ENCODE results near the gene GDPD5.

Gene GDPD5

DNA sequence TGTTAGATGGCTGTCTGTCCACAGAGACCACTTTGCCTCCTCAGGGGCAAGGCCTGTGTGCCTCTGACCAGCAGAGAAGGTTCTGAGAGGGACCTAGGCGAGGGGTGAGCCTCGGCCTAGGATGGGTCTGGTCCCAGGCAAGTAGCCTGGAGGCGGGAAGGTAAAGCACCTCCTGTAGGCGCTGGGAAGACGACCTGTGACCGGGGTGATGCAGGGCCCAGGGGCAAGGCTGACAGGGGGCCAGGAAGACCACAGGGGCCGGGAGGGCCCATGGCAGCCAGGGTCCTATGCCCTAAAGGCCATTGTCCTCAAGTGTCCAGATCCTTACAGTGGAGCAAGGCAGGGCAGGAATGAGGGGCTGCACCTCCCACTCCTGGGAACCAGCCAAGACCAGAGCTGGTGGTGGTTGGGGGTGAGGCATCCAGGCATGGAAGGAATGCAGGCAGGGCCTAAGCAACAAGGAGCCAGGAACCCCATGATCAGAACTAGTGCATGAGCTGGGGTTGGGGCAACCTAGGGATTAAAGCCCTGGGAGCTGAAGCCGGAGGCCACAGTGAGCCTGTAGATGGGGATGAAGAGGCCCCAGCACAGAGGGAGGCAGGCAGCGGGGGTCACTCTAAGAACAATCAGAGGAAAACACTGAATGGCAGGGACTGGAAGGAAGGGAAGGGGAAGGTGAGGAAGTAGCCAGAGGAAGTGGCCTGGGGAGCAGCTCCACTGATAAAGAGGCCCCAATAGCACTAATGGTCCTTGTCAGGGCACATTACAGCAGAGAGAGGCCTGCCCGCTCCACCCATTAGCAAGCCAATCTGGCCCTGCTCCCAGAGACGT lies 59.8 kb downstream of the GDPD5 start:
- no peak overlapping the region for H3K4me3 ChIP-seq (ENCODE audit: low read length)
- DNase-seq (ENCODE audit: low read depth, low spot score) = no peak

DNA sequence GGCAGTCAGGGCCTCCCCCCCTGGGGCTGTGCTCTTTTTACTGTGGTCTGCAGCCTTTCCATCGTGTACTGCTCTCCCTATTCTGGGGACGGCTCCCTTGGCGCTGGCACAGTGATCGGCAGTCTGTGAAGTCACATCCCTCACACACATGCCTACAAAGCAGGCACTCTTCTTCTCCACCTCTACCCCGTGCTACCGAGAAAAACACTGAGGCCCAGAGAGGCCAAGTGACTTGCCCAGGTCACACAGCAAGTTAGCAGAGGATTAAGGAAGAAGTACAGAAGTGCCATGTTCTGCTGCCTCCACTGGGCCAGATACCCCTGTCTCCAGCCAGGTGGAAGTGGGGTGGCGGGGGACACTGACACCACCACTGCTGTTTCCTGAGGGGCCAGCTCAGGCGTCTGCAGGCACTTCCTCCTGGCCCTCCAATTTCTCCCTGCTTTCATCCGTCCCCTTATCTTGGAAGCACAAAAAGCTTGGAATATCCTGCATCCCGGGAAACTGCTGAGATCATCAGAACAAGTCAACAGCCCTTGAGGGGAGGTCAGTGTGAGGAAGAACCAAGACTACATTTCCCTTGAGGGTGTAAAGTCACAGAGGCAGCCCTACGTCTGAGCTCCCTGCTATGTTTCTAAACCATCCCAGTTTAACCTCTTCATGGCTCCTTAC lies 62.5 kb downstream of the GDPD5 start:
- H3K4me3 ChIP-seq (ENCODE audit: low read length) = no peak overlapping the region
- no peak for DNase-seq (ENCODE audit: low read depth, low spot score)

DNA sequence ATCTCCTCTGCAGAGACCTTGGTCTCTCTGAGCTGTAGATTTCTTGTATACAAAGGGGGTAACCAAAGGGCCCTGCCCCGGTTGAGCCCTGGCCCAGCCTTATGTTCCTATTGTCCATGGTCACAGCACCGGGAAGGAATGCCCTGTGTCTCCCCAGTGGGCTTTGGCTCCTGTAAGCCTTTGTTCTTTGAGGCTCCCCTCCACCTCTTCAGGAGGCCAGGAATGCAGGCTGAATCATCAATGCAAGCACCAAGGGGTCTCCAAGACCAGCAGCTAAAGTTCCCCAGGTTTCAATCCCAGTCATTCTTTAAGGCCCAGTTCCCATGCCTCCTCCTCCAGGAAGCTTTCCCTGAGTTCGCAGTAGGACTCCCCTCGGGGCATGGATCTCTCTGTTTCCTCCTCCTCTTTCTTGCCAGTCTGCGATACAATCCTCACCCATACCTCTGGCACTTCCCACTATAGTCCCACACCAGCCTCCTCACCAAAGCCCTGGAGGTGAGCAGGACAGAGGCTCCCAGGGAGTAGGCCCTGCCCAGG lies 63.6 kb downstream of the GDPD5 start:
- H3K4me3 ChIP-seq (ENCODE audit: low read length) = no peak overlapping the region
- no peak for DNase-seq (ENCODE audit: low read depth, low spot score)

DNA sequence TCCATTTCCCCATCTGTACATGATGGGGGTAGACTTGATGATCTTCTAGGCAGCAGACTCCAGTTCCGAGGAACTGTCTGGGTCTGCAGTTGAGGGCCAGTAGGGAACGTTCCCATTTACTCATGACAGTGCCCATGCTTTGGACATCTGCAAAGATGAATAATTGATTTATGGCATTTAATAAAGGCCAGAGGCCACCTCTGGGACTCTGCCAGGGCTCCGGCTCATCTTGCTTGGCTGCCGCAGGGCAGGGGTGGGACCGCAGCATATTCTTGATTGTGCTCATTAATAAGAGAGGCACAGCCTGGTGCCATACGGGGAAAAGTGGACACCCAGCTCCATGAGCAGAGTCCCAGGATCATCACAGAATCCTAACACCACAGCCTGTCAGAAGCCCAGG lies 64.6 kb downstream of the GDPD5 start:
- H3K4me3 ChIP-seq (ENCODE audit: low read length) = no peak overlapping the region
- no peak for DNase-seq (ENCODE audit: low read depth, low spot score)

DNA sequence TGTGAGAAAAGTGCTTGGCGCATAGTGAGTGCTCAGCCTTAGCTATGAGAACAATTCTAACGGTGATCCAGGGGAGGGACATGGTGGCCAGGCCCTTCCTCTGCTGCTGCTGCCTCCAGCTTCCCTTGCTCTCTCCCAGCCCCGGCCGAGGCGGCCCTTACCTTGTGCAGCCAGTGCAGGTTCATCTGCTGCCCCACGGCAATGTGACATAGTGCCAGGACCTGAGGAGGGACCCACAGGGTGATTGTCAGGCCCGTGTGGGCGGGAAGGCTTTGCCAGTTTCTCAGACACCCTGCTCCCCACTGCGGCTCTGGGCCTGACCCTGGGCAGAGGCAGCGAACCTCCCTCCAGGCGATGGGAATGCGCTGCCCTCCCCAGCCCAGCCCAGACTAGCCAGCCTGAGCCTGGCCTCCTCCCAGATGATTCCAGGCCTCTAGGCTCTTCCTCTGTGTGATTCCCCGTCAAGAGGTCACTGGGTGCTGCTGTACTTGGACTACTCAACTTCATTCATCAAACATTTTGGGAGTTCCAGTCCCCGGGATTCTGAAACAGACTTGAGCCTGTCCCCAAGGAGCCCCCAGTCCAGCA lies 69.1 kb downstream of the GDPD5 start:
- no peak overlapping the region for H3K4me3 ChIP-seq (ENCODE audit: low read length)
- no peak for DNase-seq (ENCODE audit: low read depth, low spot score)

DNA sequence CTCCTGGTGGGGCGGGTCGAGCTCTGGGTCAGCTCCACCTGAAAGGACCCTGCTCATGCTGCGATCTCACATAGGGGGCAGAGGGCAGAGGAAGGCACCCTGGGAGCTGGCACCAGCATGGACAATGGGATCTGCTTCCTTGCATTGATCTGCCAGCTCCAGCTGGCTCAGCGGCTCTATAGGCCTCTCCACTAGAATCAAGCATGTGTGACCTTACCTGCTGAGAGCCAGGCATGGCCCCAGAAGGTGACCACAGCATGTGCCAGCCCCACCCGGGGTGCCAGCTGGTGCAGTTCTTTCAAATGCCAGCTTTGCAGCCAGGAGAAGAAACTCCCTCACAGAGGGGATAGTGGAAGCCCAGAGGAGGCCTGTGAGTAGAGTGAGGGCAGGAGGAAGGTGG lies 70.8 kb downstream of the GDPD5 start:
- no peak for DNase-seq (ENCODE audit: low read depth, low spot score)
- no peak overlapping the region for H3K4me3 ChIP-seq (ENCODE audit: low read length)

DNA sequence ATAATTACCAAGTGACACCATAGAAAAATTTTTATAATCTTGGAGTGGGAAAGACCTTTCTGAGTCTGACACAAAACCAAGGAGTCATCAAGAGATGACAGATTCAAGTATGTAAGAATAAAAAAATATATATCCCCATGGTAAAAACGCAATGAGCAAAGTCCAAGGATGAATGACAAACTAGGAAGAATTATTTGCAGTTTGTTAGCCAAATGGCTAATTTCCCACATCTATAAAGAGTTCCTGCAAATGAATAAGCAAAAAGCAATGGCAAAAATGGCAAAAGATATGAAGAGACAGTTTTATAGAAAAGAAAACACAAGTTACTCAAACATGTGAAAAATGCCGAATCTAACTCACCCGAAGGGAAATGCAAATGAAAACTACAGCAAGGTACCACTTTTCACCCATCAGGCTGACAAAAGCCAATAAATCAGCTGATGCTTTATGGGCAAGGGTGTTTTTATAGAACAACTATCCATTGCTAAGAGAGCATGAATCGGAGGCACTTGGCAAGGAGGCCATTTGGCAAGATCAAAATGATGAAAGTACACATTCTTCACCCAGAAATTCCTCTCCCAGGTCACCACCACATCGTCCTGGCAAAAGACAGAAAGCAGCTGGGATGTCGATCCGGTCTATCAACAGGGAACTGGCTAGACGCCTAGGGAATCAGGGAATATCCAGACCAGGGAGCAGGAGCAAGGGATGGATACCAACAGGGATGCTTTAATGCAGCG lies 71.7 kb downstream of the GDPD5 start:
- no peak for DNase-seq (ENCODE audit: low read depth, low spot score)

DNA sequence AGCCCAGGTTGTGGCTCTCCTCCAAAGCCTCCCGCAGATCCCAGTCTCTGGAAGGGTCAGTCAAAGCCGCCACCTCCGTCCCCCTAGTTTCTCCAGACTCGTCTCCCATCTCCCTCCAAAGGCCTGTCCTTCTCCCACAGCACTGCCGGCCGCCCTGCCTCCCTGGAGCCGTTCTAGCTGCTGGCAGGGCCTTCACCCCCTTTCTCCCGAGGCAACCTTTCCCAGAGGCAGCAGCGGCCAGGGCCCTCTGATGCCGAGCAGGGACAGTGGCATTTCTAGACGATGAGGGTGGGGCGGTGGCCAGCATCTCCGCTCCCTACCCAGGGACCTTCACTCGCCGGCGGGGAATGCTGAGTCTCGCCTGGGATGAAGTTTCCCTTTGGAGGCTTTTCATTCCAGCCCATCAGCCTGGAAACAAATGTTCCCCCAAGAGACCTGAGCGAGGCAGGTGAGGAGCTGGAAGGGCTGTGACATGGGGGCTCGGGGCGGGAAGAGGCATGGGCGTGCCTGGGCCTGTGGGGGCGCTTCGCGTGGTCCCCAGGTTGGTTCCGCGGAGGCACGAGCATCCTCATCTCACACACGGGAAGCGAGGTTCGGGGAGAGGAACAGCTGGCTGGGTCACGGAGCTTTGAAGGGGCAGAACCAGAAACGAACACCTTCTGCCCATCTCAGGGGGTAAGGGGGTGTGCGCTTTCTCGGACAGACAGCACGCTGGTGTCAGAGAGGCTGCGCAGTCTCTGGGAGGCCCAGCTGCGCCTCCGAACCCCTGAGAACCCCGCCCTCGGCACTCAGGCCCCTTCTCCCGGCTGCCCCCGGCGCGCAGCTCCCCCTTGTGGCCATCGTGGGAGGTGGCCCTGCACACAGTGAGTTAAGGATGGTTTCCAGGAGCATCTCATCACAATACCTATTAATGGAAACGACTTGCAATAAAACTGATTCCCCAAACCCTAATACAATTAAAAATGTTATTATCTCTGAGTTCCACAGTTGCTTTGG lies 74.6 kb downstream of the GDPD5 start:
- H3K4me3 ChIP-seq (ENCODE audit: low read length) = no peak overlapping the region
- no peak for DNase-seq (ENCODE audit: low read depth, low spot score)

More for the DNA sequence above, 71.7 kb downstream of the GDPD5 start:
- no peak overlapping the region for H3K4me3 ChIP-seq (ENCODE audit: low read length)

DNA sequence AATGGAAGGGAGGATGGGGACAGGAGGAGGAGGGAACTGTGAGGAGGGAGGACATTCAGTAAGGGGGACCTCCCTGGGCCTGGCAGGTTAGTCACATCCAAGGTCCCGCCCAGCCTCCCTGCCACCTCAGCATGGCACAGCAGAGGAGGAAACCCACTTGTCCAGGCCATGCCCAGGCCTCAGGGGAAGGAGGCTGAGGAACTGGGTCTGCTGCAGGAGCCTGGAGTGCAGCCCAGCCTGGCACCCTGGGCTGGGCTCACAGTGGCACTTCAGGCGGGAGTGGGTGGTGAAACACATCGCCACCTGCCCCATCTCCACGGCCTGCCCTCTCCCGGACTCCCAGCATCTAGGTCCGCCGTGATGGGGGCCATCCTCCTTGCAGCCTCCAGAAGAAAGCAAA lies 75.5 kb downstream of the GDPD5 start:
- no peak for DNase-seq (ENCODE audit: low read depth, low spot score)
- H3K4me3 ChIP-seq (ENCODE audit: low read length) = no peak overlapping the region

DNA sequence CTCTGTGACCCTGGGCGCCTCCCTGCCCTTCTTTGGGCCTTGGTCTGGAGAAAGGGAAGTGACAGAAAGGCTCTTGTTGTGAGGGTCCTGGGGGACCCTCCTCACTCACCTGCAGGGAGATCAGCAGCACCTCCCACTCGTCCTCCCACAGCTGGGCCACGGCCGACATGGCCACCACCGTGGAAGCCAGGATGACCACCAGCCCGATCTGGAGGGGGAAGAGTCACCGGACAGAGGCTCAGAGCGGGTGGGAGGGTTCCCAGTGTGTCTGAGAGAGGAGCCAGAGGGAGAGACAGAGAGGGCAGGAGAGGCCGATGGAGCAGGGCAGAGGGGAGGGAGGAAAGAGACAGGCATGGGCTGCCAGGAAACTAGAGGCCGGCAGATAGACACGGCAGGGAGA lies 76.0 kb downstream of the GDPD5 start:
- H3K4me3 ChIP-seq (ENCODE audit: low read length) = no peak overlapping the region
- DNase-seq (ENCODE audit: low read depth, low spot score) = no peak

DNA sequence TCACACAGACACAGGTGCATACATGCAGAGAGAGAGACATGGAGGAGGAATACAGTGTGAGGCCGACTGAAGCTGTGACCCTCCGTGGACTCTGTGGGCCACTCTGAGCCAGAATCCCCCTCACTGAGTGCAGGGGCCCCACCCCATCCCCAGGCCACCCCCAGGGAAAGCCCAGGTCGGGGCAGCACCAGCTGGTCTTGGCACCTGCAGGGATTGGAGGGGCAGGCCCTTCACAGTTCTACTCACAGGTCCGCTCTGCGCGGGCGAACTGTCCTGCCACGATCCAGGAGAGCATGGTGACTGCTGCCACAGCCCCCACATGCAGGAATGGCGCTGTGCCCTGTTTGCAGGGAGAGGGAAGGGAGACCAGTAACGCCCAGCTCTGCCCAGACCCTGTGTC lies 76.5 kb downstream of the GDPD5 start:
- no peak for DNase-seq (ENCODE audit: low read depth, low spot score)
- H3K4me3 ChIP-seq (ENCODE audit: low read length) = no peak overlapping the region

DNA sequence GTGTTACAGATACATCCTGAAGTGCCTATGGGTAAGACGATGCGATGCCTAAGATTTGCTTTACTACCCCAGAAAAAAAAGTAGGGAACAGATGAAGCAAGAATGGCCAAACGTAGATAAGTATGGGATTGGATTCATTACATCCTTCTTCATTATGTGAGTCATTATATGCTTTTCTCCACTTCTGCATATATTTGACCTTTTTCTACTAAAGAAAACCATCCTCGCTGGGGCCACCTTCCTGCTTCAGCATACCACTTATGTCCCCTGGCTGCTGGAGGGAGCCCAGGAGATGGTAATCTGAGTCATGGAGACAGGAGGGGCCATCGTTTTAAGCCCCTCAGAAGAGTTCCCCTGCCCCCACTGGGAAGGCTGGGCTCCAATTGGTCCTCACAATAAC lies 78.3 kb downstream of the GDPD5 start:
- no peak for DNase-seq (ENCODE audit: low read depth, low spot score)
- H3K4me3 ChIP-seq (ENCODE audit: low read length) = no peak overlapping the region

DNA sequence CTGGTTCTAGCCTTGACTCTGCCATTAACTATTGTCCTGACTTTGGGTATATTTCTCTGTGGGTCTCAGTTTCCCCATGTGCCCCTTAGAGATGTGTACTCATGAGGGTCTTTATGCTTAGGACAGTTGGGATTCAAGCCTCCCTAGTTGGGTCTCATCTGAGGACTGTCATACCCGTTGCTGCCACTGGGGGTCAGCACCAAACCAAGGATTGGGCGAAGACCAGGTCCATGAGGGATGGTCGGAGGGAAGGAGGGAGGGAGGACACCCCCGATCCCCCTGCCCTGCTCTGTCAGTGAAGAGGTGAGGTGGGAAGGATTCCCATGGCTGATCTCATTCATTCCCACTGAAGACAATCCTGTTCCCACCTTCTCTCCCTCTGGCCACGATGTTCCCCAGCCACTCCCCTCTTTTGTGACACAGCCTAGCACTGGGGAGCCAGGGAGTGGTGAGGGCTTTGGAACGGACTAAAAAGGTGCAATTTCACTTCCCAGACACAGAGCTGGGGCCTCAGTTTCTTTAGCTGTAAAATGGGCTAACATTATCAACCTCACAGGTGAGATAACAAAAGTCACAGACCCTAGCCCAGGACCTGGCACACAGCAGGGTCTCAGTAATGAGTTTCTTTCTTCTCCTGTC lies 80.3 kb downstream of the GDPD5 start:
- H3K4me3 ChIP-seq (ENCODE audit: low read length) = no peak overlapping the region
- DNase-seq (ENCODE audit: low read depth, low spot score) = peak; percentile 34

DNA sequence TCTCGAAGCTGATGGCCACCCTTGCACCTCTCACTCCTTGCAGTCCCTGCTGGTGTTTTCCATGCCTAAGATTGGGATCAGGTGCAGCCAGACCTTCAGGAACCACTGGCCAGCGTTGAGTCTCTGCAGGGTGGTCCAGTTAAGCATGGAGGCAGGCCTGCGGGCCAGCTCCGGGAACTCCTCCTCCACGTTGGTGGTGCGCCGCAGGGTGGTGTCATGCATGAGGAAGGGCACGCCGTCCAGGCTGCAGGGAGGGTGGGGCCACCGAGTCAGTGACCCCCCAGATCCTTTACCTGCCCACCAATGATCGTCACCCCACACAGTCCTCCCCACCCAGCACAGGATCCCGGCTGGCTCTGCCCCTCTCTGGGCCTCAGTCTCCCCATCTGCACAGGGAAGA lies 82.7 kb downstream of the GDPD5 start:
- no peak overlapping the region for H3K4me3 ChIP-seq (ENCODE audit: low read length)
- no peak for DNase-seq (ENCODE audit: low read depth, low spot score)

DNA sequence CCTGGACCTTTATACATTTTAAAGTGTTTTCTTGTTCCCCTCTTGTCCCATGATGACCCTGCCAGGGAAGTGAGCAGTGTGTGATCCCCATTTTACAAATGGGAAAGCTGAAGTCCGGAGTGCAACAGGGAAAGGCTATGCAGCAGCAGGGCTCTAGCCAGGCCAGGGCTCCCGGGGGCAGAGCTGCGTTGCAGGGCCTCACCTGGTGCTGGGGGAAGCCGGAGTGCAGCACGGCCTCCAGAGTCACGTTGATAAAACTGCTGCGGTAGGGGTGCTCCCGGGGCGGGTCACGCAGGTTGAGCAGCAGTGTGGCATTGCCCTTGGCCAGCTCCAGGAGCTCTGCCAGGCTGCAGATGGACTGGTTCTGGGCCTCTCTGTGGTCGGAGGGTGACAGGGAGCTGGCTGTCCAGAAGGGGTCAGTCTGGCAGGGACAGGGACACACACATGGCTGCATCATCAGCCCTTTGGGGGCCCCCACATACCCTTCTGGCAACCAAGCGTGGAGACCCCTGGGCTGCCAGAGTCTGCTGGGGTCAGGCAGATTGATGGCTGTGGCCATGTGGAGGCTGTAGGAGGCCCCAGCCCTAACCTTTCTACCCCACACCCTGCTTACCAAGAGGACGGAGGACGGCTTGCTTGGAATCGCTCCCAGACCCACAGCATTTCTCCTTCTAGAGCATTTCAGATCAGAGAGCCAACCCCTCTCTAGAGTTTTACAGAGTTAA lies 83.4 kb downstream of the GDPD5 start:
- H3K4me3 ChIP-seq (ENCODE audit: low read length) = no peak overlapping the region
- DNase-seq (ENCODE audit: low read depth, low spot score) = no peak

DNA sequence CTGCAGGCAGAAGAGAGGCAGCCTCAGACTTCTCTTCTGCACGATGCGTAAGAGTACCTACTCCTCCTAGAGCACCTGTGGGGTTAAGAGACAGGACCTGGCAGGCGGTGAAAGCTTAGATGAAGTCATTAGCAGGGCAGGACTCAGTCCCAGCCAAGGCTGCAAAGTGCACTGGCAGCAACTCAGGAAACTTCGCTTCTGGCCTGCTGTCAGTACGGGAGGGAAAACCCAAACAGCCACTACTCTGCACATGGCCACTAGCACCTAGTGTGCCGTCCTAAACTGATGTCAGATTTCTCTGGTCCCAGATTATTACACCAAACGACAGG lies 84.0 kb downstream of the GDPD5 start:
- DNase-seq (ENCODE audit: low read depth, low spot score) = no peak
- no peak overlapping the region for H3K4me3 ChIP-seq (ENCODE audit: low read length)

DNA sequence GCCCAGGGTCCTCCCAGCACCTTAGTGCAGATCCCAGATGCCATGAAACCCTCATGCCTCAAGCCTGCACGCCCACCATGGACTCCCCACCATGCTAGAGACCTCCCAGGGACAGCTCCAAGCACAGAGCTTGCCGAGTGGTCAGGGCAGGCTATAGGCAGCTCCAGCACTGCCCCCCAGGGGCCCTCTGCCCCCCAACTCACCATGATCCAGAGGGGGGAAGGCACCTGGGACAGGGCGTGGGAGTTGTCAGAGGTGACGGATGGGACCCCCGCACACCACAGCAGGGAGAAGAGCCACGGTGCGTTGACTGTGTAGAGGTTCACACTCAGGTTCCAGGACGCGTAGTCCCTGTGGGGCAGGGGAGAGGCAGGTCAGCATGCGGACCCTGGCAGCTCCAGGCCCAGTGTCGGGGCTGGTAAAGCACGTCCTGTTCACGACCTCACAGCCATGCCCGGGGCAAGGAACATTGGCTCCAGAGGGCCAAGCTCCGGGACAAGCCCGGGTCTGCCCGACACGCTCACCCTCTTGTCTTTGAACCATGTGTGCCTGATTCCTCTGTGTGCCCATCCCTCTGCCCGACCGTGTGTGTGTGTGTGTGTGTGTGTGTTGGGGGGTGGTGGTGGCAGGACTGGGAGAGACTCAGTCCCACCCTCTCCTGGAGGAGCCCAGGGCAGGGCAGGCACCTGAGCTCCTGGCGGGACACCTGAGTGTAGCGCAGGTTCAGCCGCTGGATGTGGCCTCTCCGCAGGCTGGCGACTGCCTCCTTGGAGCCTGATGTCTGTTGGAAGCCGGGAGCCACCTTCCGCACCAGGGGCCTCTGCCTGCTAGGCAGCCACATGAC lies 84.6 kb downstream of the GDPD5 start:
- H3K4me3 ChIP-seq (ENCODE audit: low read length) = no peak overlapping the region
- no peak for DNase-seq (ENCODE audit: low read depth, low spot score)

Measured in Jurkat, Clone E6-1 (cell line).